ENCODE measurements around the gene AJM1. TPM values are rescaled to one million over a fixed set of nuclear protein-coding genes. Genes with fewer than 3 reads are reported as not detected.

AJM1 gene
- total RNA-seq, 2 experiments from 2014 or later = 2.8 to 3.1 TPM

DNA sequence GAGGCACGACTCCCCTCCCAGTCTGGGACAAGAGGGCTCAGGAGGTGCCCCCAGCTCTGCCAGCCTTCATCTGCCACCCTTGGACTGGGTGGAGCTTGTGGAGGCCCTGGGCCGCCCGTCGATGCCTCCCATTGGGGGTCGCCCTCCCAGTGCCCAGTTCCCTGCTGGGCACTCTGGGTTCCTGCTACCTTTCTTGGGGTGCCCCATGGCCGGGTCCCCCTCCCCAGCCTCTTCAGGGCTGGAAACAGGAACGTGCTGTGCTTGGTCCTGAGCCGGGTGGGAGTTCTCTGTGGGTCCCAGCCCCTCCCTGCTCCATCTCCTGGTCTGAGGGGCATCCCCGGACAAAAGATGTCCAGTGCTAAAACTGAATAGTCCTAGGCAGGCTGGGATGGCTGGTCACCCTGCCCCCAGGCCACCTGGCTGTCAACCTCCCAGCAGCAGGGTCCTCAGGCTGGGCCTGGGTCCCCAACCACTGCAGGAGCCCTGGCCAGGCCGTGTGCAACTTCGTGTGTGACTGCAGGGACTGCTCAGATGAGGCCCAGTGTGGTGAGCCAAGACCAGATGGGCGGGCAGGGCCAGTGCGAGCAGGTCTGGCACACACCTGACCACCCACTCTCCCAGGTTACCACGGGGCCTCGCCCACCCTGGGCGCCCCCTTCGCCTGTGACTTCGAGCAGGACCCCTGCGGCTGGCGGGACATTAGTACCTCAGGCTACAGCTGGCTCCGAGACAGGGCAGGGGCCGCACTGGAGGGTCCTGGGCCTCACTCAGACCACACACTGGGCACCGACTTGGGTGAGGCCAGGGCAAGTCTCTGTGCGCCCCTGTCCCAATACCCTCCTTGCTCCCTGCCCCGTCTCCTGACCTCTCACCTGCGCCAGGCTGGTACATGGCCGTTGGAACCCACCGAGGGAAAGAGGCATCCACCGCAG, 10.7 kb downstream of the AJM1 start:
- no peak for DNase-seq

DNA sequence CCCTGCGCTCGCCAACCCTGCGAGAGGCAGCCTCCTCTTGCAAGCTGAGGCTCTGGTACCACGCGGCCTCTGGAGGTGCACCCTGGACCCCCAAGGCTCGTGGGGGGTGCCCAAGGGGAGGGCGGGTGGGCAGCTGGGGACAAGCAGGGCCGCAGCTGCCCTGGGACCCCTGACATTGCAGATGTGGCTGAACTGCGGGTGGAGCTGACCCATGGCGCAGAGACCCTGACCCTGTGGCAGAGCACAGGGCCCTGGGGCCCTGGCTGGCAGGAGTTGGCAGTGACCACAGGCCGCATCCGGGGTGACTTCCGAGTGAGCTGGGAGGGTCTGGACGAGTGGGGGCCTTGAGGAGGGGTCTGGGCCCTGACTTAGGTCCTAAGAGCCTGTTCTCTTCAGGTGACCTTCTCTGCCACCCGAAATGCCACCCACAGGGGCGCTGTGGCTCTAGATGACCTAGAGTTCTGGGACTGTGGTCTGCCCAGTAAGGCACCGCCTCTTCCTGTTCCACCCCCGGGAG, 11.4 kb downstream of the AJM1 start:
- Mint-ChIP-seq H3K4me1 (peaks cover 5% of the 10 kb centered on the region), H3K36me3 (peaks cover 7% of the 10 kb centered on the region), H3K4me3 (no peak overlapping the region), H3K27me3 (peaks cover 4% of the 10 kb centered on the region), H3K9me3 (no peaks in the 10 kb centered on the region), H3K27ac (no peak overlapping the region)
- DNase-seq = no peak

More for the DNA sequence above, 10.7 kb downstream of the AJM1 start:
- H3K36me3 Mint-ChIP-seq = peaks cover 7% of the 10 kb centered on the region
- peaks cover 6% of the 10 kb centered on the region for H3K4me1 Mint-ChIP-seq
- H3K27ac Mint-ChIP-seq = no peak overlapping the region
- H3K9me3 Mint-ChIP-seq = no peaks in the 10 kb centered on the region
- peaks cover 6% of the 10 kb centered on the region for H3K27me3 Mint-ChIP-seq
- H3K4me3 Mint-ChIP-seq = no peak overlapping the region

- Mint-ChIP-seq H3K4me3 (no peak overlapping the region), H3K36me3 (peaks cover 7% of the 10 kb centered on the region), H3K9me3 (no peaks in the 10 kb centered on the region), H3K27me3 (peaks cover under 1% of the 10 kb centered on the region), H3K4me1 (peaks cover 5% of the 10 kb centered on the region), H3K27ac (no peak overlapping the region)
- DNase-seq = no peak
Observed at GRCh38 chr9:136854113-136854841, 12.0 kb downstream of the AJM1 start.

GRCh38 chr9:136854842-136855460, 12.7 kb downstream of the AJM1 start:
- H3K27me3 Mint-ChIP-seq = no peaks in the 10 kb centered on the region
- no peak overlapping the region for H3K27ac Mint-ChIP-seq
- peaks cover 7% of the 10 kb centered on the region for H3K36me3 Mint-ChIP-seq
- no peak for DNase-seq
- H3K4me1 Mint-ChIP-seq = peaks cover 2% of the 10 kb centered on the region
- no peak overlapping the region for H3K4me3 Mint-ChIP-seq
- H3K9me3 Mint-ChIP-seq = no peaks in the 10 kb centered on the region

DNA sequence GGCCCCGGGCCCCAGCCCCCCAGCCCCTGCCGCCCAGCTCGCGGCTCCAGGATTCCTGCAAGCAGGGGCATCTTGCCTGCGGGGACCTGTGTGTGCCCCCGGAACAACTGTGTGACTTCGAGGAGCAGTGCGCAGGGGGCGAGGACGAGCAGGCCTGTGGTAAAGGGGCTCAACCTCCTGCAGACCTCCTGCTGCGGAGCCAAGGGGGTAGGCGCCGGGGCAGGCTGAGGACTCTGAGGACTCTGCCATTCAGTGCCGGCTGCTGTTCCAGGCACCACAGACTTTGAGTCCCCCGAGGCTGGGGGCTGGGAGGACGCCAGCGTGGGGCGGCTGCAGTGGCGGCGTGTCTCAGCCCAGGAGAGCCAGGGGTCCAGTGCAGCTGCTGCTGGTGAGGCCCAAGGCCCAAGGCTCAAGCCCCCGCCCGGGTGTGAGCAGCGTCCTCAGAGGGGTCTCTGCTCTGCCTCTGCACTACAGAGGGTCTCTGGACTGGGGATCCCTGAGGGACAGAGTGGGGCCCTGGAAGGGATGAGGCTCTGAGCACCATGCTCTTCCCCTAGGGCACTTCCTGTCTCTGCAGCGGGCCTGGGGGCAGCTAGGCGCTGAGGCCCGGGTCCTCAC, 13.3 kb downstream of the AJM1 start:
- H3K4me1 Mint-ChIP-seq = no peaks in the 10 kb centered on the region
- H3K36me3 Mint-ChIP-seq = peaks cover 2% of the 10 kb centered on the region
- no peak for DNase-seq
- no peaks in the 10 kb centered on the region for H3K27me3 Mint-ChIP-seq
- H3K27ac Mint-ChIP-seq = no peak overlapping the region
- no peak overlapping the region for H3K4me3 Mint-ChIP-seq
- no peaks in the 10 kb centered on the region for H3K9me3 Mint-ChIP-seq

DNA sequence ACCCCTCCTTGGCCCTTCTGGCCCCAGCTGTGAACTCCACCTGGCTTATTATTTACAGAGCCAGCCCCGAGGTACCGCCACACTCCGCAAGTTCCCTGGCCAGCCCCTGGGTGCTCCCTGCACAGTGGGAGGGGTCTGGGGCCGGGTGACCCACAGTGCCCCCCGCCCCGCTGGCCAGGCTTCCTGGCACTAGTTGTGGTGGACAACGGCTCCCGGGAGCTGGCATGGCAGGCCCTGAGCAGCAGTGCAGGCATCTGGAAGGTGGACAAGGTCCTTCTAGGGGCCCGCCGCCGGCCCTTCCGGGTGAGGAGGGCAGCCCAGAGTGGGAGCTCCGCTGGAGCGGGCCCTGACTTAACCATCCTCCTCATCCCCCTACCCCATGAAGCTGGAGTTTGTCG, 13.8 kb downstream of the AJM1 start:
- no peak overlapping the region for H3K27ac Mint-ChIP-seq
- no peak for DNase-seq
- no peaks in the 10 kb centered on the region for H3K27me3 Mint-ChIP-seq
- no peaks in the 10 kb centered on the region for H3K9me3 Mint-ChIP-seq
- H3K36me3 Mint-ChIP-seq = no peaks in the 10 kb centered on the region
- no peak overlapping the region for H3K4me3 Mint-ChIP-seq
- no peaks in the 10 kb centered on the region for H3K4me1 Mint-ChIP-seq

DNA sequence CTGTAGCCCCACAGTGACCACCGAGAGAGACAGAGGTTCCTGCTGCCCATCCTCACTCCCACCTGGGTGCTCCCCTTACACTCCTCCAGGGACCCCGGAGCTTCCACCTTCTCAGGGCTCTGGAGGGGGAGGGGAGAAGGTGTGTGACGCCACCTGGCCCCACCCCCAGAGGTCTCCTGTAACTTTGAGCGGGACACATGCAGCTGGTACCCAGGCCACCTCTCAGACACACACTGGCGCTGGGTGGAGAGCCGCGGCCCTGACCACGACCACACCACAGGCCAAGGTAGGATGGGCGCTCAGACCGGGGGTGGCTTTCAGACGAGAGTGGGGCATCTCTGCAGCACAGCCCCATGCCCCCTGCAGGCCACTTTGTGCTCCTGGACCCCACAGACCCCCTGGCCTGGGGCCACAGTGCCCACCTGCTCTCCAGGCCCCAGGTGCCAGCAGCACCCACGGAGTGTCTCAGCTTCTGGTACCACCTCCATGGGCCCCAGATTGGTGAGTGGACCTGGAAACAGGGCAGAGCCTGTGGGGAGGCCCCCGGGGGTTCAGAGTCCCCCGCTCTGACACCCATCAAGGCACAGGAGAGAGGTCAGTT, 14.4 kb downstream of the AJM1 start:
- Mint-ChIP-seq H3K4me1 (no peaks in the 10 kb centered on the region), H3K27me3 (no peaks in the 10 kb centered on the region), H3K9me3 (no peaks in the 10 kb centered on the region), H3K36me3 (no peaks in the 10 kb centered on the region), H3K27ac (no peak overlapping the region), H3K4me3 (no peak overlapping the region)
- no peak for DNase-seq

GRCh38 chr9:136857166-136857565, 14.9 kb downstream of the AJM1 start:
- H3K36me3 Mint-ChIP-seq = no peaks in the 10 kb centered on the region
- H3K27me3 Mint-ChIP-seq = no peaks in the 10 kb centered on the region
- H3K9me3 Mint-ChIP-seq = no peaks in the 10 kb centered on the region
- no peak overlapping the region for H3K4me3 Mint-ChIP-seq
- no peaks in the 10 kb centered on the region for H3K4me1 Mint-ChIP-seq
- no peak for DNase-seq
- H3K27ac Mint-ChIP-seq = no peak overlapping the region

GRCh38 chr9:136857581-136858412, 15.5 kb downstream of the AJM1 start:
- Mint-ChIP-seq H3K27me3 (no peaks in the 10 kb centered on the region), H3K9me3 (no peaks in the 10 kb centered on the region), H3K27ac (no peak overlapping the region), H3K4me1 (no peaks in the 10 kb centered on the region), H3K4me3 (no peak overlapping the region), H3K36me3 (no peaks in the 10 kb centered on the region)
- DNase-seq = no peak

DNA sequence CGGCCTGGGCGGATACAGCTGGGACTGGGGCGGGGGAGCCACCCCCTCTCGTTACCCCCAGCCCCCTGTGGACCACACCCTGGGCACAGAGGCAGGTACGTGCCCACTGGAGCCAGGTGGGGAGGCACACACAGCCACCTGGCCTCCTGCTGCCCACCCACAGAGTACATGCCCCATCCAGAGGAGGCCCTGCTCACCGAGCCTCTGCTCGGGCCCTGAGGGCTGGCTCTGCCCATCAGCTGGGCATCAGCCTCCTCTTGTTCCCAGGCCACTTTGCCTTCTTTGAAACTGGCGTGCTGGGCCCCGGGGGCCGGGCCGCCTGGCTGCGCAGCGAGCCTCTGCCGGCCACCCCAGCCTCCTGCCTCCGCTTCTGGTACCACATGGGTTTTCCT, 16.2 kb downstream of the AJM1 start:
- peaks cover 2% of the 10 kb centered on the region for H3K4me1 Mint-ChIP-seq
- H3K9me3 Mint-ChIP-seq = no peaks in the 10 kb centered on the region
- H3K27me3 Mint-ChIP-seq = no peaks in the 10 kb centered on the region
- H3K27ac Mint-ChIP-seq = no peak overlapping the region
- DNase-seq = no peak
- no peaks in the 10 kb centered on the region for H3K36me3 Mint-ChIP-seq
- no peak overlapping the region for H3K4me3 Mint-ChIP-seq

- Mint-ChIP-seq H3K4me1 (peaks cover 6% of the 10 kb centered on the region), H3K27ac (no peak overlapping the region), H3K36me3 (peaks cover 4% of the 10 kb centered on the region), H3K4me3 (no peak overlapping the region), H3K27me3 (no peaks in the 10 kb centered on the region), H3K9me3 (no peaks in the 10 kb centered on the region)
- DNase-seq = no peak
Observed at GRCh38 chr9:136858844-136859757, 16.8 kb downstream of the AJM1 start.

- Mint-ChIP-seq H3K9me3 (no peaks in the 10 kb centered on the region), H3K4me3 (no peak overlapping the region), H3K4me1 (peaks cover 13% of the 10 kb centered on the region), H3K36me3 (peaks cover 4% of the 10 kb centered on the region), H3K27ac (no peak overlapping the region), H3K27me3 (no peaks in the 10 kb centered on the region)
- DNase-seq = no peak
Observed at GRCh38 chr9:136860529-136860928, 18.3 kb downstream of the AJM1 start.

All from activated naive CD8-positive, alpha-beta T cell treated with anti-CD3 and anti-CD28 coated beads for 36 hours (primary cell).